GM21528 (cell line): ENCODE data around the gene KRTAP1-1.
"Not testable (repeated sequence)": the region's sequence is repeated elsewhere in the genome, so short reads cannot be mapped to it uniquely, and the experiment has no call there.

Experiments used
- ATAC-seq: cut with Tn5 transposase; IDR thresholded peaks from one replicate; pipeline ENCODE4 v1.9.1; 2021; ENCODE audit warnings: mild to moderate bottlenecking, moderate library complexity; ENCODE audit not compliant: unreplicated experiment, low FRiP score

Gene KRTAP1-1

GRCh38 chr17:41057547-41057946 lies 16.3 kb upstream of the KRTAP1-1 start:
- ATAC-seq, result no peak

- not testable (repeated sequence) for ATAC-seq
Observed at GRCh38 chr17:41055130-41055529, 13.9 kb upstream of the KRTAP1-1 start, which contains the start of gene KRTAP2-2. KRTAP2-2 (minus strand) TSS chr17:41055230; CDS start chr17:41055211, 19 bp downstream.

- ATAC-seq, result not testable (repeated sequence)
Observed at GRCh38 chr17:41054556-41054955, 13.3 kb upstream of the KRTAP1-1 start.

- no peak for ATAC-seq
Observed at GRCh38 chr17:41054025-41054424, 12.8 kb upstream of the KRTAP1-1 start.

GRCh38 chr17:41052566-41052965 lies 11.3 kb upstream of the KRTAP1-1 start:
- no peak for ATAC-seq

GRCh38 chr17:41049110-41049509 lies 7.9 kb upstream of the KRTAP1-1 start:
- ATAC-seq, result no peak

- ATAC-seq, result no peak
Observed at GRCh38 chr17:41048441-41048840, 7.2 kb upstream of the KRTAP1-1 start.

- ATAC-seq, result not testable (repeated sequence)
Observed at GRCh38 chr17:41046735-41047465, 5.7 kb upstream of the KRTAP1-1 start, which contains the start of gene KRTAP2-1. KRTAP2-1 (minus strand) TSS chr17:41047316; CDS start chr17:41047267, 49 bp downstream.

- ATAC-seq, result no peak
Observed at GRCh38 chr17:41042953-41043352, 1.7 kb upstream of the KRTAP1-1 start.

GRCh38 chr17:41037853-41038350 lies 3.3 kb downstream of the KRTAP1-1 start:
- no peak for ATAC-seq

- not testable (repeated sequence) for ATAC-seq
Observed at GRCh38 chr17:41034346-41034935, 6.8 kb downstream of the KRTAP1-1 start, which contains the start of gene KRTAP1-3. KRTAP1-3 (minus strand) TSS chr17:41034874; CDS start chr17:41034821, 53 bp downstream.

- no peak for ATAC-seq
Observed at GRCh38 chr17:41029633-41030245, 11.5 kb downstream of the KRTAP1-1 start, which contains the start of gene KRTAP1-4. KRTAP1-4 (minus strand) TSS chr17:41030195; CDS start chr17:41030078, 117 bp downstream.

- ATAC-seq, result no peak
Observed at GRCh38 chr17:41026715-41027471, 14.4 kb downstream of the KRTAP1-1 start, which contains the start of gene KRTAP1-5. KRTAP1-5 (minus strand) TSS chr17:41027208; CDS start chr17:41027155, 53 bp downstream.

GRCh38 chr17:41024697-41025096 lies 16.6 kb downstream of the KRTAP1-1 start:
- no peak for ATAC-seq

GRCh38 chr17:41020336-41020735 lies 20.9 kb downstream of the KRTAP1-1 start:
- no peak for ATAC-seq

- ATAC-seq, result no peak
Observed at GRCh38 chr17:41019415-41019814, 21.8 kb downstream of the KRTAP1-1 start.

GRCh38 chr17:41018541-41018940 lies 22.7 kb downstream of the KRTAP1-1 start:
- no peak for ATAC-seq

- no peak for ATAC-seq
Observed at GRCh38 chr17:41016578-41017215, 24.6 kb downstream of the KRTAP1-1 start.

GRCh38 chr17:41015454-41015853 lies 25.8 kb downstream of the KRTAP1-1 start:
- ATAC-seq, result no peak

- ATAC-seq, result no peak
Observed at GRCh38 chr17:41013606-41014005, 27.6 kb downstream of the KRTAP1-1 start.
